ENCODE data around the gene TAX1BP3.

Gene TAX1BP3

GRCh38 chr17:3693829-3694231 is 25.5 kb upstream of the TAX1BP3 start:
- no peaks in the 10 kb centered on the region for H3K9me3 Mint-ChIP-seq
- ATAC-seq (ENCODE audit: low read depth) (peak; percentile 67), DNase-seq (ENCODE audit: low spot score in 2 of 2) (peak; percentile 65 to 72)
- H3K27ac Mint-ChIP-seq = peak overlapping the region; percentile 97
- peak overlapping the region; percentile 99 for H3K4me3 Mint-ChIP-seq
- H3K4me1 Mint-ChIP-seq = peaks cover 33% of the 10 kb centered on the region
- H3K27me3 Mint-ChIP-seq = no peaks in the 10 kb centered on the region
- H3K36me3 Mint-ChIP-seq = peaks cover 29% of the 10 kb centered on the region

GRCh38 chr17:3693141-3693540 is 24.8 kb upstream of the TAX1BP3 start:
- Mint-ChIP-seq H3K4me1 (peaks cover 39% of the 10 kb centered on the region), H3K27ac (peak overlapping the region; percentile 97), H3K36me3 (peaks cover 36% of the 10 kb centered on the region), H3K9me3 (no peaks in the 10 kb centered on the region), H3K27me3 (no peaks in the 10 kb centered on the region), H3K4me3 (peak overlapping the region; percentile 99)
- DNase-seq (ENCODE audit: low spot score in 2 of 2) (no peak), ATAC-seq (ENCODE audit: low read depth) (no peak)

- no peak for ATAC-seq (ENCODE audit: low read depth)
- no peaks in the 10 kb centered on the region for H3K9me3 Mint-ChIP-seq
- peak overlapping the region; percentile 99 for H3K4me3 Mint-ChIP-seq
- H3K27me3 Mint-ChIP-seq = no peaks in the 10 kb centered on the region
- peaks cover 38% of the 10 kb centered on the region for H3K4me1 Mint-ChIP-seq
- peak overlapping the region; percentile 97 for H3K27ac Mint-ChIP-seq
- no peak for DNase-seq (ENCODE audit: low spot score in 2 of 2)
- H3K36me3 Mint-ChIP-seq = peaks cover 37% of the 10 kb centered on the region
Measured at GRCh38 chr17:3692346-3692745, 24.0 kb upstream of the TAX1BP3 start.

GRCh38 chr17:3691617-3692067 is 23.3 kb upstream of the TAX1BP3 start:
- H3K4me1 Mint-ChIP-seq = peaks cover 35% of the 10 kb centered on the region
- ATAC-seq (ENCODE audit: low read depth) (no peak), DNase-seq (ENCODE audit: low spot score in 2 of 2) (no peak)
- no peaks in the 10 kb centered on the region for H3K27me3 Mint-ChIP-seq
- peaks cover 37% of the 10 kb centered on the region for H3K36me3 Mint-ChIP-seq
- peak overlapping the region; percentile 83 for H3K27ac Mint-ChIP-seq
- no peaks in the 10 kb centered on the region for H3K9me3 Mint-ChIP-seq
- H3K4me3 Mint-ChIP-seq = peak overlapping the region; percentile 99

GRCh38 chr17:3690094-3690715 is 21.8 kb upstream of the TAX1BP3 start:
- Mint-ChIP-seq H3K4me3 (peak overlapping the region; percentile 99), H3K27ac (peak overlapping the region; percentile 89), H3K27me3 (no peaks in the 10 kb centered on the region), H3K9me3 (no peaks in the 10 kb centered on the region), H3K36me3 (peaks cover 35% of the 10 kb centered on the region), H3K4me1 (peaks cover 36% of the 10 kb centered on the region)
- ATAC-seq (ENCODE audit: low read depth) (no peak), DNase-seq (ENCODE audit: low spot score in 2 of 2) (no peak)

- H3K27ac Mint-ChIP-seq = peak overlapping the region; percentile 89
Measured at GRCh38 chr17:3689262-3690093, 21.1 kb upstream of the TAX1BP3 start.

GRCh38 chr17:3688852-3689261 is 20.5 kb upstream of the TAX1BP3 start:
- ATAC-seq (ENCODE audit: low read depth) (peak; percentile 25), DNase-seq (ENCODE audit: low spot score in 2 of 2) (peak in 1 of 2 donors; percentile 59)
- peaks cover 41% of the 10 kb centered on the region for H3K4me1 Mint-ChIP-seq
- peak overlapping the region; percentile 89 for H3K27ac Mint-ChIP-seq
- H3K4me3 Mint-ChIP-seq = peak overlapping the region; percentile 82
- H3K36me3 Mint-ChIP-seq = peaks cover 27% of the 10 kb centered on the region
- no peaks in the 10 kb centered on the region for H3K27me3 Mint-ChIP-seq
- no peaks in the 10 kb centered on the region for H3K9me3 Mint-ChIP-seq

More at GRCh38 chr17:3689262-3690093, 21.1 kb upstream of the TAX1BP3 start:
- H3K27me3 Mint-ChIP-seq = no peaks in the 10 kb centered on the region
- H3K4me1 Mint-ChIP-seq = peaks cover 40% of the 10 kb centered on the region
- DNase-seq (ENCODE audit: low spot score in 2 of 2) (peak in 1 of 2 donors; percentile 50), ATAC-seq (ENCODE audit: low read depth) (no peak)
- no peaks in the 10 kb centered on the region for H3K9me3 Mint-ChIP-seq
- peaks cover 30% of the 10 kb centered on the region for H3K36me3 Mint-ChIP-seq
- H3K4me3 Mint-ChIP-seq = peak overlapping the region; percentile 78

- peaks cover 41% of the 10 kb centered on the region for H3K4me1 Mint-ChIP-seq
- peaks cover 27% of the 10 kb centered on the region for H3K36me3 Mint-ChIP-seq
- peak; percentile 19 for ATAC-seq (ENCODE audit: low read depth)
- H3K27ac Mint-ChIP-seq = peak overlapping the region; percentile 89
- H3K4me3 Mint-ChIP-seq = peak overlapping the region; percentile 82
- H3K9me3 Mint-ChIP-seq = no peaks in the 10 kb centered on the region
- DNase-seq (ENCODE audit: low spot score in 2 of 2) = peak in 1 of 2 donors; percentile 57
- H3K27me3 Mint-ChIP-seq = no peaks in the 10 kb centered on the region
Measured at GRCh38 chr17:3688027-3688553, 19.7 kb upstream of the TAX1BP3 start.

GRCh38 chr17:3685174-3685573 is 16.8 kb upstream of the TAX1BP3 start:
- Mint-ChIP-seq H3K4me1 (peaks cover 39% of the 10 kb centered on the region), H3K36me3 (peaks cover 29% of the 10 kb centered on the region), H3K9me3 (no peaks in the 10 kb centered on the region), H3K27ac (peak overlapping the region; percentile 80), H3K27me3 (no peaks in the 10 kb centered on the region), H3K4me3 (no peak overlapping the region)
- peak in 1 of 2 donors; percentile 47 for DNase-seq (ENCODE audit: low spot score in 2 of 2)
- no peak for ATAC-seq (ENCODE audit: low read depth)

- Mint-ChIP-seq H3K4me3 (peak overlapping the region; percentile 13), H3K9me3 (no peaks in the 10 kb centered on the region), H3K36me3 (peaks cover 19% of the 10 kb centered on the region), H3K27ac (peak overlapping the region; percentile 53), H3K27me3 (no peaks in the 10 kb centered on the region), H3K4me1 (peaks cover 30% of the 10 kb centered on the region)
- peak; percentile 75 for ATAC-seq (ENCODE audit: low read depth)
- peak; percentile 74 for DNase-seq (ENCODE audit: low spot score in 2 of 2)
Measured at GRCh38 chr17:3683054-3683511, 14.7 kb upstream of the TAX1BP3 start.

- Mint-ChIP-seq H3K36me3 (peaks cover 23% of the 10 kb centered on the region), H3K27me3 (no peaks in the 10 kb centered on the region), H3K4me3 (no peak overlapping the region), H3K27ac (no peak overlapping the region), H3K4me1 (peaks cover 30% of the 10 kb centered on the region), H3K9me3 (no peaks in the 10 kb centered on the region)
- DNase-seq (ENCODE audit: low spot score in 2 of 2) (no peak), ATAC-seq (ENCODE audit: low read depth) (no peak)
Measured at GRCh38 chr17:3682033-3682432, 13.7 kb upstream of the TAX1BP3 start.

GRCh38 chr17:3681565-3681964 is 13.2 kb upstream of the TAX1BP3 start:
- H3K4me3 Mint-ChIP-seq = no peak overlapping the region
- H3K4me1 Mint-ChIP-seq = peaks cover 30% of the 10 kb centered on the region
- no peak overlapping the region for H3K27ac Mint-ChIP-seq
- H3K9me3 Mint-ChIP-seq = no peaks in the 10 kb centered on the region
- ATAC-seq (ENCODE audit: low read depth) = no peak
- peaks cover 23% of the 10 kb centered on the region for H3K36me3 Mint-ChIP-seq
- no peaks in the 10 kb centered on the region for H3K27me3 Mint-ChIP-seq
- no peak for DNase-seq (ENCODE audit: low spot score in 2 of 2)

GRCh38 chr17:3681057-3681456 is 12.7 kb upstream of the TAX1BP3 start:
- Mint-ChIP-seq H3K36me3 (peaks cover 23% of the 10 kb centered on the region), H3K4me3 (no peak overlapping the region), H3K4me1 (peaks cover 30% of the 10 kb centered on the region), H3K27ac (no peak overlapping the region), H3K9me3 (no peaks in the 10 kb centered on the region), H3K27me3 (no peaks in the 10 kb centered on the region)
- ATAC-seq (ENCODE audit: low read depth) (no peak), DNase-seq (ENCODE audit: low spot score in 2 of 2) (no peak)

- no peak overlapping the region for H3K4me3 Mint-ChIP-seq
- no peaks in the 10 kb centered on the region for H3K9me3 Mint-ChIP-seq
- DNase-seq (ENCODE audit: low spot score in 2 of 2) = no peak
- peaks cover 26% of the 10 kb centered on the region for H3K36me3 Mint-ChIP-seq
- ATAC-seq (ENCODE audit: low read depth) = no peak
- no peaks in the 10 kb centered on the region for H3K27me3 Mint-ChIP-seq
- H3K4me1 Mint-ChIP-seq = peaks cover 27% of the 10 kb centered on the region
- H3K27ac Mint-ChIP-seq = peak overlapping the region; percentile 73
Measured at GRCh38 chr17:3679531-3680126, 11.3 kb upstream of the TAX1BP3 start.
